Tibial nerve (tissue), 3 donors: ENCODE results near the gene SNAPC3.

Source experiments
- CTCF ChIP-seq, 5 experiments: fragments of 200-600 bp in 3 of 5; fragments of 450-650 bp in 2 of 5; sonication (generic) in 3 of 5; IDR thresholded peaks; one replicate each; pipeline ENCODE4 v1.5.1; 2016 to 2019; ENCODE audit warnings: antibody characterized with exemption in 5 of 5, mild to moderate bottlenecking in 3 of 5, moderate library complexity in 2 of 5
- POLR2A ChIP-seq, 2 donors: fragments of 450-650 bp; IDR thresholded peaks; one replicate each; pipeline ENCODE4 v1.6.1; 2017; ENCODE audit warnings: antibody characterized with exemption in 2 of 2, mild to moderate bottlenecking in 2 of 2, moderate library complexity in 2 of 2

DNA sequence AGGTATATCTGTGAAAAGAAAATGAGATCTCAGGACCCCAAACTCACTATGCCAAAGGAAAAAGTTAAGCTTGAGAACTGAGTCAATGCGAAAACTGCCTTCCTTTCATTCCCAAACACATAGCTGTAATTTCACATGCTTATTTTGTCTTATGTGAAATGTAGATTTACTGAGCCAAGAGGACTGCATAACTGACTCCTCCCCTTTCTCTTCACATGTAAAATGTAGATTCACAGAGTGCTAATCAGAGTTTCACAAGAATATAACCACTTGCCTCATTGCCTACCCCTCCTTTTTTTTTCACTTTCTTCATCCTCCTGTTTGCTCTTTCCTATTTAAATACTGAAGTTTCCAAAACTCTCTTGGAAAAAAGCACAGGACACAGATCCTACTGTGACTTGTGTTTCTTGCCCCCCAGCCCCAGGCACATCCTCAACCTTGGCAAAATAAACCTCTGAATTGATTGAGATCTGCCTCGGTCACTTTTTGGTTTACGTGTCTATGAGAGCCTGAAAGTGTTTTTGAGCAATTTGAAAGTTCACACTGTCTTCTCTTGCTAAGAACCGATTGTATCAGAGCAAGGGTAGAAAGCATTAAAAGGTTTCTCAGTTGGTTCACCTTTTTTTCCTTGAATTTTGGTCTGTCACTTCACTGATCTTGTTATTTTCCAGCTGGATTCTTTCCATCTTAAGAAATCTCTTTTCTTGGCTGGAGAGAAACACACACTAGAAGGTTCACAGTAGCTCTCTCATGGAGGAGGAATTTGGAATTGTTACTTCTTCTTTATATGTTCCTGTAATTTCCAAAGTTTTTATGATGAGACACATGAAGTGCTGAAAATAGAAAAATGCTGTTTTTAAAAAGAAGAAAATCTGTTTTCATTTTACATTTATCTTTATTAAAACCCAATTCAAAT lies 44.8 kb upstream of the SNAPC3 start:
- TF ChIP-seq CTCF (IDR thresholded peaks at IDR 0.05) (no peak), POLR2A (IDR thresholded peaks at IDR 0.05) (no peak)
